NCI-H1417 (cell line): ENCODE measurements around the gene CSNK1A1.
A peak's percentile ranks its signal among the peaks of the same experiment; 100 is the strongest.
"Not testable (repeated sequence)": the region's sequence is repeated elsewhere in the genome, so short reads cannot be mapped to it uniquely, and the experiment has no call there.

Experiments used
- DNase-seq, 3 experiments: peaks; one replicate each; lab custom pipeline; 2025; lab: John Stamatoyannopoulos, UW

Gene CSNK1A1

GRCh38 chr5:149490599-149491485, 60.4 kb downstream of the CSNK1A1 start:
- DNase-seq: no peak

- DNase-seq: no peak
These were observed 61.6 kb downstream of the CSNK1A1 start for GRCh38 chr5:149489605-149490037.

GRCh38 chr5:149488645-149489306, 62.5 kb downstream of the CSNK1A1 start:
- DNase-seq: peak in 1 of 3 experiments; percentile 14

- DNase-seq: no peak
These were observed 63.6 kb downstream of the CSNK1A1 start for GRCh38 chr5:149487672-149488071.

GRCh38 chr5:149486726-149487635, 64.3 kb downstream of the CSNK1A1 start:
- DNase-seq: no peak

GRCh38 chr5:149485655-149486615, 65.3 kb downstream of the CSNK1A1 start:
- DNase-seq: peak in 1 of 3 experiments; percentile 10

GRCh38 chr5:149481485-149481884, 69.8 kb downstream of the CSNK1A1 start:
- no peak for DNase-seq

- DNase-seq: no peak
These were observed 72.5 kb downstream of the CSNK1A1 start for GRCh38 chr5:149478761-149479160.

- no peak for DNase-seq
These were observed 75.5 kb downstream of the CSNK1A1 start for GRCh38 chr5:149475777-149476176.

GRCh38 chr5:149474198-149474597, 77.0 kb downstream of the CSNK1A1 start:
- no peak for DNase-seq

GRCh38 chr5:149473441-149473840, 77.8 kb downstream of the CSNK1A1 start:
- DNase-seq: no peak

- DNase-seq: no peak
These were observed 78.8 kb downstream of the CSNK1A1 start for GRCh38 chr5:149472399-149472798.

- DNase-seq: no peak
These were observed 79.6 kb downstream of the CSNK1A1 start for GRCh38 chr5:149471406-149472183.

- peak in 1 of 3 experiments; percentile 3 for DNase-seq
These were observed 80.3 kb downstream of the CSNK1A1 start for GRCh38 chr5:149470942-149471341.

GRCh38 chr5:149466457-149466972, 84.7 kb downstream of the CSNK1A1 start:
- DNase-seq: no peak

- DNase-seq: no peak
These were observed 86.3 kb downstream of the CSNK1A1 start for GRCh38 chr5:149464796-149465489.

- DNase-seq: not testable (repeated sequence)
These were observed 89.3 kb downstream of the CSNK1A1 start for GRCh38 chr5:149461907-149462306.

GRCh38 chr5:149459891-149460290, 91.3 kb downstream of the CSNK1A1 start:
- DNase-seq: no peak

GRCh38 chr5:149457393-149457763, 93.9 kb downstream of the CSNK1A1 start:
- DNase-seq: no peak
